ENCODE data around the gene RBM44.

Gene RBM44

DNA sequence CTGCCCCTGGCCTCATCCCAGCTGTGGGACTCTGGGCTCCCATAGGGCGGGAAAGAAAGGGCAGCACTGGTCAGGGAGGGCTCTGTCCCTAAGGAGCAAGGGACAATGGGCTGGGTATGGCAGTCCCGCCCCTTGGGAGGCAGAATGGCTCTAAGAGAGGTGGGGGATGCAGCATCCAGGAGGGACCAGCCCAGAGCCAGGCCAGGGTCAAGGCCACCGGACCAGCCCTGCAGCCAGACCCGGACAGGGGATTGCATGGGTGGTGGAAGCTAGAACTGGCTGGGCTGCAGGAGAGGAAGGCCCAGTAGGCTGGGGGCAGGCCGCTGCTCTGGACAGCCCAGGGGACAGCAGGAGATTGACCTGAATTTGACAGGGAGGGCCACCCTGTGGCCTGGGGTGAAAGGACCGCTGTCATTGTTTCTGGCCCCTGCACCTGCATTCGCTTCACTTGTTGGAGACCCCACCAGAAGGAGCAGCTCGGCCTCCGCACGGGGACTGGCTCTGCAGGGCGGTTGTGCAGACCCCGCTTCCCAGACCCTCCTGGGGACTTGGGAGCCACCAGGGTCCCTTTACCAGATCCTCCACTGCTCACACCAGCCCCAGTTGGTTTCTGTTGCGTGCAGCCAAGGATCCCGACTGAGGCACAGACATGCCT is 75.4 kb downstream of the RBM44 start:
- no peak for DNase-seq

DNA sequence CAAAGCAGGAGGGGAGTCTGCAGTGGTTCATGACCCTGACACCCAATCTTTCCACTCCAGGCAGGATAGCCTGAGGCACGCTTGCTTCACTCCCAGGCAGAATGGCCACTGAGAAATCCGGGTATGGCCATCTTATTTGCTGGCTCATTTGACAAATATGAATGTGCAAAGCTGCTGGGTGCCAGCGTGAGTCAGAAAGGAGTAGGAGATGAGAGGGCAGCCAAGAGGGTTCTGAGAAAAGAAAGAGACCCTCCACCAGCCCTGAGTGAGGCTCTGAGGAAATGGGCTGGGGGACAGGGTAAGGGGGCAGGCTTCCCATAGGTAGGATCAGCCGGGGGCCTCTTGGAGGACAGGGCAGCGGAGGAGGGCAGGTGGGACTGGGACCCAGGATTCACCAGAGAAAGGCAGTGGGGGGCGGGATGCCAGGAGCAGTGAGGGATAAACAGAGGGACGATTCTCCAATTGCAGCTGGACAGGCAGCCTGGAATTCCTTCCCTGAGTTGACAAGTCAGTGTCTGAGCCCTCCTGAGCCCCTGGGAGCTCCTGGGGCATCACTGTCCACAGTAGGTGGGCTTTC is 76.1 kb downstream of the RBM44 start:
- no peak for DNase-seq

DNA sequence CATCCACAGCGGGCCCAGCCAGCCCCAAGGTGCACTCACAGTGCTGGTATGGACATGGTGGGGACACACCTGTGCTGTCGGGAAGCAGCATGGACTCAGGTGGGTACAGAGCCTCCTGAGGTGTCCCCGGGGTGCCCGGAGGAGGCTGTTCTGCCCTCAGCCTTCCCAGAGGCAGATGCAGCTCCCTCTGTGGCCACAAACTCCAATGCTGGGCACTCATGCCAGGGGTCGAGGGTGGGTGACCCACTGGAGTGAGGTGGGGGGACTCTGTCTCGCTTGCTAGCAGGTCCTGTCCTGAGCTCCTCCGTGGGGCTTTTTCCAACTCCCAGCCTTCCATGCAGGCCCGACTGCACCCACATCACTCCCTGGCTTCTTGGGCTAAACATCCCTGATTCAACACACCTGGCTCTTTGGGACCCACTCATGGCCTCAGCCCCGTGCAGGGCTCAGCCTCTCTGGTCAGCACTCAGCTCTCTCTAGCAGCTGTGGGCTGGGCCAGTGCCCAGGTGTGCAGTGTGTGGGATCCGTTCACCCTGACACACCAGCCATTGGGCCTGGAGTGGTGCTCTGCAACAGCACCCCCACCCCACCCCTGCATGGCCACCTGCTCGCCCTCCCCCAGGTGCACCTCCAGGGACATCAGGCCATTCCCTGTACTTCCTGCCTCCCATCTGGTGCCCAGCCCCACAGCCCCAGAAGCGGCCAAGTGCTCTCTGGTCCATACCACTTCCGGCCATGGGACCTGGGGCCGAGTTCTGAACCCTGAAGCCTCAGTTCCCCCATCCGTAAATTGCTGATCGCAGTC is 76.9 kb downstream of the RBM44 start:
- DNase-seq, result no peak

DNA sequence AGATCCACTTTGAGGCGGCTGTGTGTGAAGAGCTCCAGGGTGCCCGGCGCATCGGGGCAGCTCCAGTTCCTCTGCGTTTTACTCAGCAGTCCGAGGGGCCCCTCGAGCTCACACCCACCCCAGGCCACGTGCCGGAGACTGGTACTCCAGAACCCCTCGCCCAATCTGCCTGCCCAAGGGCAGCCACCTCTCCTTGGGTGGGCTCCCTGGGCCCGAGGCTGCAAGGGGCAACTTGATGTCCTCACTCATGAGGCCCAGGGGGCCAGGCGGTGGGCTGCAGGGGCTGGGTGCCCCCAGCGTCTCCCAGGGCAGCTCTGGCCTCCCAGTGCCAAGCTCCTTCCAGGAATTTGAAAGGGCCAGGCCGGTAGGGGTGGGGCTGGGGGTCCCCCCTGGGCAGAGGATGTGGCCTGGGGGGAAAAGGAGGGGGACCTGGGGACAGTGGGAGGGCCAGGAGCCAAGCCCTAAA is 77.5 kb downstream of the RBM44 start:
- no peak for DNase-seq

DNA sequence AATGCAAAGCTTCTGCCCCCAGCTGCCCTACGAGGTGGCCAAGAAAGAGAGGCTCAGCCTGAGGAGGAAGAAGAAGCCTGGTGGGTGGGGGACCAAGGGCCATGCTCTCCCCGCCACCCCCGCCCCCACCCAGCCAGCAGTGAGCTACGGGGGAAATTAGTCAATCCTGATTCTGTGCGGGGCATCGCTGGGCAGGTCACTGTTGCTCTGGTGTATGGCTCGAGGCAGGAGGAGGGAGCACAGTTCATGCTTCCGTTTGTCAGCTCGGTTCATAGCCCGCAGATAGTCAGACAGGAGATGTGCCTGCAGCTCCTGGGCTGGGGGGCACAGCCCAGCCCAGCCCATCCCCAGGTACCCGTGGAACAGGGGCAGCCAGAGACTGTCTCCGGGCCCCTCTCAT is 78.0 kb downstream of the RBM44 start:
- no peak for DNase-seq

DNA sequence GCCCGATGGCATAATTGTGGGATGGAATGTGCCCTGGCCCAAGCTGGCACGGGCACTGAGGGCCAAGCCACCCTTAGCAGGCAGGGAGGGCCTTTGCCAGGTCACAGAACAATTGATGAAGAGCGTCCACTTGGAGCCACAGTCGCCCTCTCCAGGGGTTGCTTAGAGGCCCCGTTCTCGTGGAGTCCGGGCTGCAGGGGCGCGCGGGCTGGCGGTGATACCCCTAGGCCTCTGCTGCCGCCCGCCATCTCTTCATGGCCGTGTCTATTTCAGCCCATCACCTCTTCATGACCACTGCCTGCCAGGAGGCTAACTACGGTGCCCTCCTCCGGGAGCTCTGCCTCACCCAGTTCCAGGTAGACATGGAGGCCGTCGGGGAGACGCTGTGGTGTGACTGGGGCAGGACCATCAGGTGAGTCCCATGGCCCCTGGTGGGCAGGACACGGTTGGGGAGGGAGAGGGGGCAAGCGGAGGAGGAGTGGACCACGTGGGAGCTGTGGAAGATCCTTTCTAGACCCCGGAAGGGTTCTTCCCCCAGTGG is 78.4 kb downstream of the RBM44 start:
- DNase-seq, result no peak

DNA sequence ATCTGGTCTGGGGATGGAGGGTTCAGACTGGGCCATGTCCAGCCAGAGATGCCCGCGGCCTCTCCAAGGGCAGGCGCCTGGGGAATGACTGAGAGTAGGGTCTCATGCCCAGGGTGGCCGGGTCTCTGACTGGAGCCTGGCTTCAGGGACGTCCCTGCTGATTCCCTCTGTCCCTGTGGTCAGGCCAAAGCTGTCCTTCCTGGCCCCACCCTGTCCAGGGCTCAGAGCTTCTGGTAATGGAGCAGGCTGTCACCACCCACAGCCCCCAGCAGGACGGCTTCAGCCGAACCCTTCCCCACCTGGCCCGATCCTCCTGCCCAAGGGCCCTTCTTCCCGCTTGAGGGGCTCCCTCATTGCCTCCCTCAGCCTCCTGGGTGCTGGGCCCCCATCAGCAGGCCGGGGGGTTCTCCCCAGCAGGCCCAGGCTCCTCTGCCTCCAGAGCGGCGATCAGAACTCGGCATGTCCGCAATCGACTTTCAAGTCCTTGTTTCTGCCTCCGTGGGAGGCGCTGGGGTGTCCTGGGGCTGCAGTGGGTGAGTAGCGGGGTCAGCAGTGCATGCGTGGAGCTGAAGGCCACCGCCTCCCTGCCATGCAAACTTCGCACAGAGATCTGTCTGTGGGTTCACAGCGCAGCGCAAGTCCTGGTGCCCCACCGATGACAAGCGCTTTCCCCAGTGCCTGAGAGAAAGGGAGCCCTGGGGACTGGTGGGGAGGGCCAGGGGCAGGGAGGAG is 79.2 kb downstream of the RBM44 start:
- no peak for DNase-seq

DNA sequence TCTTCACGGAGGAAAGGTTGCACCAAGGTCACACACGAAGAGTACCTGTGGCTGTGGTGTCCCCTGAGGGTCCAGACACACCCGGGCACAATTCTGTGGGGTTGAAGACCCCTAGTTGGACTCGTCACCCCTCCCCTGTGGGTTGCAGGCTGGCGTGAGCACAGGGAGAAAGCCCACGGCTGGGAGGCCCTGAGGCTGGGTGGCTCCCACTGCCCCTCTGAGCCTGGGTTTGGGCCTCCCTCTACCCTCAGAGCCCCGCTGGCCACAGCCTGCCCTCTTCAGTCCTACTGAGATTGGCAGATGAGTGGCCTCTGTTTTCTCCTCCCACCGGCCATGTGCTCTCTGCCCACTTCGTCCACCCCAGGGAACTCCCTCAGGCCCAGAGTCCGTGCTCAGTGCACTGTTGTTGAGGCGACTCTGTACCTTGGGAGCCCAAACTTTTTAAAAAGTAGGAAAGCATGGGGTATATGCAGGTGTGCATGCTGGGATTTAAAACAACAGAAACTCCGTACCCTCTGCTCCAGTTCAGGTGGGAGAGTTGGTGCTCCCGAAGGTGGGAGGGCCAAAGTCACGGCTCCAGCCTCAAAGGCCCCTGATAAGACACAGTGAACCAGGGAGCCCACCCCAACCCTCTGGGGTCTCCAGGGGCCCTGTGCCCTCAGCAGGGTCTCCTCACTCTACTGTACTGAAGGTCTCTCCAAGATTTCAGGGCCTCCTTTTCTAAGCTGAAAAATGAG is 79.9 kb downstream of the RBM44 start:
- DNase-seq, result no peak

DNA sequence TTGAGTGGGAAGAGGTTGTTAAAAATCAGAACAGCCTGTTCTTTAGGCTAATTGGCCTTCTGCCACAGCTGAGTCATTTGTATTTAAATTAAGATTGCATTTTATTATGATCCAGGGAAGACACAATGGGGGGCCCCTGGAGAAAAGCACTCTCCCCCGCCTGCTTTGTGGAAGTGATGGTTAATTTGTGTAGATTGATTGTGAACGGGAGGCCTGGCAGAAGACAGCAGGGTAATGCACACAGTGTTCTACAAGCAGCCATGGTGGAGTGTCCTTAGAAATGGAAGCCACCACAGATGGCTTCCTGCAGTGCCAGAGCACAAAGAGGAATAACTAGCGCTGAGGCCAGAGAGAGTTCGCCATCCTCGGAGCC is 80.5 kb downstream of the RBM44 start:
- no peak for DNase-seq

DNA sequence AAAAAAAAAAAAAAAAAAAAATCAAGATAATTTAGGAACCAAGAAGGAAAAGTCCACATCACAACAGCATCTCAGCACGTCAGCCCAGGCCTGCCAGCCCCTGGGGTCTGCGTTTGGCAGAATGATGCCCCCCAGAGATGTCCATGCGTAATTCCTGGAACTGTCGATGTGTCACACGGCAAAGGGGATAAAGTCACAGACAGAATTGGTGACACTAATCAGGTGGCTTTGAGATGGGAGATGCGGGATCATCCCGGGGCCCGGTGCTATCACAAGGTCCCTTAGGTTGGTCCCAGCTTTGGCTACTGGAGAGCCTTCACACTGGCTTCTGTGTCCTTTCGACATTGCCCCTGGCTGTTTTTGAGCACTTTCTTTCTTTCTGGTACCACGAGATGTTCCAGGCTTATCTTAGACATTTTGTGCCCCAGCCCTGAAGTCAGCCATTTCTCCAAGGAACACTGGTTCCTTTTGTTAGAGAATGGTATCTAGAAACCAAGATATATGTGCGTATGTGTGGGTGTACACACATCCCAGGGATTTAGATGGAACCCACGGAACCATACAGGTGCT is 81.5 kb downstream of the RBM44 start:
- no peak for DNase-seq

DNA sequence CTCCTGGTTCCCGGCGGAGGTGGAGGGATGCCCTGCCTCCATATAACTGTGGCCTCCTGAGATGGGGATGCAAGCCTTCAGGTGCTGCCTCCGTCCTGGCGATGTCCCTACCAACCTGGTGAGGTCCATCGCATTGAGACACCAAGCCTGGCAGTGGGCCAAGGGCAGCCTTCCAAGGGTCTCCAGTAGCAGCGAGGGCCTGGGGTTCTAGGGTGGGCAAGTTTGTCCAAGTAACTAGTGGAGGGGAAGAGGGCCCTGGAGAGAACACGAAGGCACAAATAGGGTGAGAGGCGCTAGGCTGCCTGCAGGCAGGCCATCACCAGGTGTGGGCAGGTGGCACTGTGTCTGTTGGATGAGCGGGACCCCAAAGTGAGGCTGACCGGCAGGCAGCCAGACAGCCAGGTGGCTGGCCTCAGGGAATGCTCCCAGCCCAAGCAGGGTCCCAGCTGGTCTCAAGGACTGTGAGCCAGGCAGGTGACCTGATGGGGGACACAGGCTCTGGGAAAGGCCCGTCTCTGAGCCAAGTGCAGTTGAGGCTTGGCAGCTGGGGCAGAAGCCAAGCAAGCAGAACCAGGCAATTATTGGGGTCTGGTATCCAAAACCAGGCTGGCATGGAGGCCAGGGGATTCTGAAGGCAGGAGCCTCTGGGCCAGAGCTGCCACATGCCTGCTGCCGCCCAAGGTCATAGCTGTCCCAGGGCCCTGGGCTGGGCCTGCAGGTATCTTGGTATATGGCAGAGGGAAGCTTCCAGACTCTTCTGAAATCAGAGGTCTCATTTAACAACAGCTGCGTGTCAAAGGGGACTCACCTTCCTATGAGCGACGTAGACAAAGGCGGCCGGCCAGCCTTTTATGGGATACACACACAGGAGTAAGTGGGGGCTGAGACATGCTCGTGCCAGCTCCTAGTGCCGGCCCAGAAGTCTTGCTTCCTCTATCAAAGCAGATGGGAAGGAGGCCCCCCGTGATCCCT is 84.2 kb downstream of the RBM44 start:
- no peak for DNase-seq

DNA sequence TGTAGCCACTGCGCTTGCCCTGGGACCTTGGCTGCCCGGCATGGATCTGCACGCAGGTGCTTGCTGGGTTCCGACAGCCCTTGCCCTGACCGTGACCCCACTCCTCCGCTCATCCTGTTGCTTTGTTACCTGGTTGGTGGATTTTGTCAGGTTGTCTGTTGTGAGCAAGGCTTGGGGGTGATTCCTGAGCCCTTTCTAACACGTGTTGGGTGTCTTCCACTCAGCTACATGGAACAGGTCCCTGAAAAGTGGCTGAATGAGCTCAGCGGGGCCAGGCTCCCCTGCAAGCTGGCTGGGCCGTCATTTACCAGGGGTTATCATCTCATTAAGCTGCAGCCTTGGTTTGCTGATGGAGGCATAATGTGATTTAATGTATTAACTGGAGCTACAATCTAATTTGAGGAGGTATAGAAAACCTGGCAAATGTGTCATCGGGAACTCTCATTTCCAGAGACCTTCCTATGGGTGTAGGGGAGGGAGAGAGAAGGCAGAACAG is 85.4 kb downstream of the RBM44 start:
- DNase-seq, result no peak

DNA sequence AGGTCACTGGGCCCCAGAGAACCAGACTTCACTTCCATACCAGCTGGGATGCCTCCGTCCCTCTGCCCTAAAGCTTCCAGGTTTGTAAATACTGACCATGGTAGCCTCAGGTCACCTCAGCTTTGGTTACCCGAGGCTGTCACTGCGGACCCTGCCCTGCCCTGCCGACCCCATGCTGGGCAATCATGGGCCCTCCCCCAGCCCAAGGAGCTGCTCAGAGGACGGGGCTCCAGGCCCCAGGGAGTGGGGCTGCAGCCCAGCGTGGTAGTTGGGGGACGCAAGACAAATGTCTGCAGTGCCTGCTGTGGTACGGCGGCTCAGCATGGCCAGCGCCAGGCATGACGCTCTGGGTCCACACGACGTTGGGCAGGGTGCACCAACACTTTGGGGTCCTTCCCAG is 86.1 kb downstream of the RBM44 start:
- no peak for DNase-seq

DNA sequence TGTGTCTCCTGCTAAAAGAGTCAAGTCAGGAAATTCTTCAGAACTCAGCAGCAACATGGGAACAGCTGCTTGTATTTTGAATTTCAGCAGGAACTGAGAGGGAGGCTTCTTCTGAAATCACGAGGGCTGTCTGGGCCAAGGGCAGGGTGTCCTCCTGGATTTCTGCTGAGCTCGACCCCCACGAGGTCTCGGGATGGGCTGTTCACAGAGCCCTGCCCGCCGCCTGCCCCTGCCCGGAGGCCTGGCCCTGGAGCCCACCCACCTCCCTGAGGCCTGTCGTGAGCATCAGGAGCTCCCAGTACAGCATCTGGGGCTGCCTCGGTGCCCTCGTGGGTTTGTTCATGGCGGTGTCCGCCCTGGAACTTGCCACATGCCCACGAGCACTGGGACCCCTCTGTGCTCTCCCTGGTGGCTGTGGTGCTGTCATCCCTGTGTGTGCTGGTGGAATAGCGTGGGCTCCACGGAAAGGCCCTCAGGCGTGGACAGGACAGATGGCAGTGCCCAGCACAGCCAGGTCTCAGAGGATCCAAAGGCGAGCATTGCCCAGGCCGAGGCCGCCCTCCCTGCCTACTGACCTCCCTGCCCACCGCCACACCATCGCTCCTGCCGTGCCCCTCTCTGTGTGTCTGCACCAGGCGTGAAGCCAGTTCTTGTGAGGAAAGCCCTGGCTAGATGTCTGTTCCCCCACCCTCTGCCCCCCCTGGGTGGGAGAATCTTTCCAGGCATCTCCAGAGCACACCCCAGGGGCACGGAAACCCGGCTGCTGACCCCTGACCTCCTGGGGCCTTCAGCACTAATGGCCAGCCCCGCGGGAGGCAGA is 86.7 kb downstream of the RBM44 start:
- DNase-seq, result no peak

DNA sequence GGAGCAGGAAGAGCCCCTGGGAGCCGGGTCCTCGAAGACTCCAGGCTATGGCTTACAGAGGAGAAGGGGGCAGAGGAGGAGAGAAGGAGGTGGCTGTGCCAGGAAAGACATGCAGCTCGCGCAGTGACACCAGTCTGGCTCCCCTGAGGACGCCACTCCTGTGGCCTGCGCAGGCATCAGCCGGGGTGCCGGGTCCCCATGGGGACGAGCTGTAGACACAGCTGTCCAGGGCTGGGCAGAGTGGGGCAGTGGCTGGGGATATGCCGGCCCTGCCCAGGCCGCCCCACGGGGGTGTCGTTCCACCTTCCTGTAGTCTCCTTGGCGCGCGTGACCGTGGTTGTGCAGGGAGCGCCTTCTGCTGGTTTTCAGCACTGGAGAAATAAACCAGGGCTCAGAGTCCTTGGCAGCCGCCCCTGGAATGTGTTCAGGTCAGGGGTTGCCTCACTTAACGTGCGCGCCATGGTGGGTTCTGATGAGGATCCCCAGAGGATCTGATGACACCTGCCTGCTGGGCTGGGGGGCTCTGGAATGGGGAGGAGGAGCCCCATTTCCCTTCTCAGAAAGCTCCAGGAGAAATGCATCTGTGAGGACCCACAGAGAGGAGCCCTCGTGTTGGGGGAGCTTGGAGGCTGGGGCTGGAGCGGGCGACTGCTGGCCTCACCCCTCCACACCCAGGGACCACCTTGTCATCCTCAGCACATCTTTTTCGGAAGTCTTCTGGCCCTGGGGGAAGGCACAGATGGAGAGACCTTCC is 87.5 kb downstream of the RBM44 start:
- DNase-seq, result no peak

DNA sequence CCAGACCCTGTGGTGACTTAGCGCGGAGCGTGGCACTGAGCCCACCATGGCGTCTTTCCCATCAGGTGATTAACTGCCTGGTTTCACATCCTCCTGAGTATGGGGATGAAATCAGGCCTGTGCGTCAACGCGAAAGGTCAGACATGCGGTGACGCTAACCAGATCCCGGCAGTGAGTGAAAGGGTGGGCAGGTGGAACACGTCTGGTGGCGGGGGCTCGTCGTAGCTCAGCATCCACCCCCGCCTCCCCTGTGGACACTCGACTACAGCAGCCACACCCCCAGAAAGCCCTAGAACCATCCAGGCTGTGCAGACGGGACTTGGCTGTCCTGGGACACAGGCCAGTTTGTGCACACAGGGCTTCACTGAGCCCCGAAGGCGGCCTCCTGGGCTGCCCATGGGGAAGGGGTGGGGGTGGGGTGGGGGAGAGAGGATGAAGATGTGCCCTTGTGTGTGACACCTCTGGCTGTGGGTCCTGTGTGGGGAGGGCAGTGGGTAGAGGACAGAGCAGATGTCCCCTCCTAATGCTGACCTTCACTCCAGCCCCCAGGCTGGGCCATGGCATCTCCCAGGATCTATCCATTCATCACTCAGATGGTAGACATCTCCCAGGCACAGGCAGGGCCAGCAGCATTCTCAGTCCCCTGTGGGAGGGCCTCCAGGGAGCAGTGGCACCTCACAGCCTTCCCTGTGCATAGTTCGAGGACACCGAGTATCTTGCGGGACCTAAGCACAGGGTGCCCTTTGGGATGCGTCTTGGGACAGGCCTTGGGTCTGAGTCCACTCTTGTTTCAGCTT is 88.3 kb downstream of the RBM44 start:
- no peak for DNase-seq

DNA sequence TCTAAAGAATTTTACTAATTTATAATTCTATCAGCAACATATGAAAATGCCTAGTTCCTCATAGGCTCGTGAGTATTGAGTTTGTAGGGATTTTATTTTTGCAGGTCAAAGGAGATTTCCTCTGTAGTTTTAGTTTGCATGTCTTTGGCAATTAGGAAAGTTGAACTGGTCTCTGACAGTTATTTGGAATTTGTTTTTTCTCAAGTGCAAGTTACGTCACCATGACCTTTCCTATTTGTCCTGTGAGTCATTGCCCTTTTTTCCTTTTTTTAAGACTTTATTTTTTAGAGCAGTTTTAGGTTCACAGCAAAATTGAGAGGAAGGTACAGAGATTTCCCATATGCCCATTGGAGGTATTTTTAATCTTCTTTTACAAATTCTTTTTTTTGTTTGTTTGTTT is 89.8 kb downstream of the RBM44 start:
- DNase-seq, result no peak

DNA sequence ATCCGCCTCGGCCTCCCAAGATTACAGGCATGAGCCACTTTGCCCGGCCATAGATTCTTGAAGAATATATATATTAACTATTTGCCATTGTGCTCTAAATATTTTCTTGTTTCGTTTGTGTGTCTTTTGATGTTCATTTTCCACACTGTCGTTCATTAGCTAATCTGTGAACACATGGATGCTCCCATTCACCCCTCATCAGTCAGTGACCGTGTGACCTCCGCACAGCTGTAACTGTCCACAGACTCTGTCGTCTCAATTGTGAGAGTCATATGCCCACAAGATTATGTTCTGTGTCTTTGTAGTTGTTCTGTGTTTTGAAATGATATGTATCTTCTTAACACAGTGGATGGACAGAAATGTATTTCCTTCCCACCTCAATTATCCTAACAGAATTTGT is 90.4 kb downstream of the RBM44 start:
- DNase-seq, result no peak
